GM18511 (cell line): Measurements from ENCODE around the gene GALM.
"Not testable (repeated sequence)": the region's sequence is repeated elsewhere in the genome, so short reads cannot be mapped to it uniquely, and the experiment has no call there.

ENCODE experiments used
- ATAC-seq: cut with Tn5 transposase; IDR thresholded peaks from one replicate; pipeline ENCODE4 v1.9.1; 2021; ENCODE audit warnings: mild to moderate bottlenecking, moderate library complexity; ENCODE audit not compliant: unreplicated experiment

The GALM gene

GRCh38 chr2:38665854-38666555 lies at the start of gene GALM:
TSS of gene GALM (plus strand) at chr2:38666114. CDS start at chr2:38666162, 48 bp downstream.
- ATAC-seq, result peak; percentile 53

DNA sequence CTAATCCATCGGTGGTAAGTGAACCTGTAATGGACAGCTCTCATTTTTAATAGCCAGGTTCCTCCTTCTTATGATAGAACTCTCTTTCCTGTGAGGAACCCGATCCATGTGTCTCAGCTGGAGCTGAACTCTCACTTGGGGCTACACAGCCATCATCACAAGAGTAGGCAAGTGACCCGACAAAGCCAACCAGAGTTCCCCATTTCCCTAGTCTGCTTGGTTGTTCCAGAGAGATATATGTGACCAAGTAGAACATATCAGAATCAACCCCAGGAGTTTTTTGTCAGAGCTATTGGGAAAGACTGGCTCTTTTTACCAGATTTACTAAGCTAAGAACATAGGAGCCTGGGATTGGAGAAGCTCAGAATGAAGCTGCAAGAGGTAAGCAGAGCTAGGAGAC lies 48.6 kb upstream of the GALM start:
- no peak for ATAC-seq

- ATAC-seq, result peak; percentile 69
Observed at GRCh38 chr2:38619458-38620164, 46.3 kb upstream of the GALM start.

DNA sequence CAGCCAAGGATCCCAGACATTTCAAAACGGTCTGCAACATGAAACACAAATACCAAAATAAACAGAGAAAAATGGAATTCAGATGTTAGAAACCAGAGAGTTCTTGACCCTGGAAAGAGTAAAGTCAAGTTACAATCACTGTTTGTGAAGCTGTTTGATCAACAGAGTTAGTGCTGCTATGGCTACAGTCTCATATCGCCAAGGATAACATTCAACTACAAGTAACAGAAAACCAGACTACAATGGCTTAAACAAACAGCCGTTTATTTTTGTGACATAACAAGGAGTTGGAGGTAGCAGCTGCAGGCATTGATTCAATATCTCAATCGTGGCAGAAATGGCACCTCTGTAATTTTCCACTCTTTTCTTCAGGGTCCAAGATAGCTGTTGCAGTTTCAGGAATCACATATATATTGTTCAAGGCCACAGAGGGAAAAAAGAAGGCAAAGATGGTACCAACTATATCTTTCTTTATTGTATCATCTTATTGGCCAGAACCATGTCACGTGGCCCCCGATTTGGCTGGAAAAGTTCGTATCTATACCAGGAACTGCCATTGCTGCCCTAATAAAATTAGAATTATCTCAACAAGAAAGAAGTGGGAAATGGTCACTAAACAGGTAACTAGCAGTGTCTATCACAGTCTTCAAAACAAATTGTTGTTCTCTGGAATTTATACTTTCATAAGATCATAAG lies 45.5 kb upstream of the GALM start:
- ATAC-seq, result no peak

- ATAC-seq, result no peak
Observed at GRCh38 chr2:38621018-38621417, 44.9 kb upstream of the GALM start.

GRCh38 chr2:38622210-38622609 lies 43.7 kb upstream of the GALM start:
- ATAC-seq, result no peak

DNA sequence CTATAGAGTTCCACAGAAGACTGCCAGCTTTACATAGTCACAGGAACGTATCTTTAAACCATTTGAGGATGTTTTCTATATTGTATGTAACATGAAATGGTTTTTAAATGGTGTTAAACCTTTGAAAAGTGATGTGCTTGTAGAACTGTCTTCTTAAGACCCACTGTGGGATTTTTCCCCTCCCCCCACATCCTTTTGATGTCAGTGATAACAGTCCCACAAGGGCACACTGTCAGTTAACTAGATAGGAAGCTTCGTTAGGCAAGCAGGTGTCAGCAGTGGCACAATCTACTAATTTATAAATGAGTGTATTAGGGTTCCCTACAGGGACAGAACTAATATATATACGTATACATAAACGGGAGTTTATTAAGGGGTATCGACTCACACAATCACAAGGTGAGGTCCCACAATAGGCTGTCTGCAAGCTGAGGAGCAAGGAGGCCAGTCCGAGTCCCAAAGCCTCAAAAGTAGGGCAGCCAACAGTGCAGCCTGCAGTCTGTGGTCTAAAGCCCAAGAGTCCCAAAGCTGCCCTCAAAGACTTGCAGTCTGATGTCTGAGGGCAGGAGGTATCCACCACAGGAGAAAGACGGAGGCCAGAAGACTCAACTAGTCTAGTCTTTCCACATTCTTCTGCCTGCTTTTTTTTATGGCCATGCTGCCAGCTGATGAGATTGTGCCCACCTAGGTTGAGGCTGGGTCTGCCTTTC lies 39.4 kb upstream of the GALM start:
- no peak for ATAC-seq

- no peak for ATAC-seq
Observed at GRCh38 chr2:38627391-38627790, 38.5 kb upstream of the GALM start.

DNA sequence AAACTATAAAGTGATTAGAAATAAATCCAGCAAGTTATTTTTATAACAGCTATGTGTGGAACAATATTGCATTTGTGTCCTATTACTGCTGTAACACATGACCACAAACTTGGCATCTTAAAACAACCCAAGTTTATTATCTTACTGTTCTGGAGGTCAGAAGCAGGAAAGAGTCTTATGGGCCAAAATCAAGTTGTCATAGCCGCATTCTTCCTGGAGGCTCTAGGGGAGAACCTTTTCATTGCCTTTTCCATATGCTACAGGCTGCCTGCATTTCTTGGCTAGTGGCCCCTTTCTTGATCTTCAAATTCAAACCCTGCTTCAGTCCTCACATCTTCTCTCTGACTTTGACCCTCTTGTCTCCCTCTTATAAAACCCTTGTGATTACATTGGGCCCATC lies 36.2 kb upstream of the GALM start:
- no peak for ATAC-seq

GRCh38 chr2:38631976-38632375 lies 33.9 kb upstream of the GALM start:
- no peak for ATAC-seq

DNA sequence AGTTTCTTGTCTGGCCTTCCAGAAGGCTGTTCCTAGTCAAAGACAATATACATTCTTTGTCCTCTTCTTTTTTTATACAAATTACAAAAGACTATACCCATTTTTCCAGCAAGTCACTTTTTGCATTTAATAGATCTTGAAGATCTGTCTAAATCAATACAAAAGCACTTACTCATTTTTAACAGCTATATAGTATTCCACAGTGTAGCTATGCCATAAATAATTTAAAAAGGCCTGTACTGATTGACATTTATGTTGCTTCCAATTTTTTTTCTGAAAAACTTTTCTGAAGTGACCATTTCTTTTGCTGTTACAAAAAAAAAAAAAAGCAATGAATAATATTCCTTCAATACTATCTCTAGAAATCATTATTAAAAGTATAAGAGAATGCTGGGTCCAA lies 32.9 kb upstream of the GALM start:
- ATAC-seq, result no peak

DNA sequence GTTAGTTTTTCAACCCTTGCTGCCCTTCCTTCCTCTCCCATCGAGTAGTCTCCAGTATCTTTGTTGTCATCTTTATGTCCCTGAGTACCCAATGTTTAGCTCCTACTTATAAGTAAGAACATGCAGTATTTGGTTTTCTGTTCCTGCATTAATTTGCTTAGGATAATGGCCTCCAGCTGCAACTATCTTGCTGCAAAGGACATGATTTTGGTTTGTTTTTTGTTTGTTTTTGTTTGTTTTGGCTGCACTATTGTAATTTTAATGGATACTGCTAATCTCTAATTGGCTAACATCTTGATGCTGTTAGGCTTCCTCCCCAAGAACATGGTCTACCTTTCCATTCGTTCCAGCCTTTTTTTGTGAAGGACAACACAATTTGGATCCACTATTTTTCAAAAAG lies 32.0 kb upstream of the GALM start:
- ATAC-seq, result no peak

GRCh38 chr2:38634684-38635083 lies 31.2 kb upstream of the GALM start:
- peak; percentile 94 for ATAC-seq

DNA sequence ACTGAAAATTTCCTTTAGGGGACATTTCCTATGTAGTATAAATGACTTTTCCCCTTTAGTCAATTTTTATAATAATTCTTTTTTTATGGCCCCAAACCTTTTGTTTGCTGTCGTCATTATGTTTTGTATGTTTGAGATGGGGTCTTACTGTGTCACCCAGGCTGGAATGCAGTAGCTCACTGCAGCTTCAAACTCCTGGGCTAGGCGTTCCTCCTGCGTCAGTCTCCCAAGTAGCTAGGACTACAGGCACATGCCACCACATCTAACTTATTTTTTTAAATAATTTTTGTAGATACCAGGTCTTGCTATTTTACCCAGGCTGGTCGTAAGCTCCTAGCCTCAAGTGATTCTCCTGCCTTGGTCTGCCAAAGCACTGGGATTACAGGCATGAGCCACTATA lies 30.8 kb upstream of the GALM start:
- no peak for ATAC-seq

- ATAC-seq, result no peak
Observed at GRCh38 chr2:38636069-38636468, 29.8 kb upstream of the GALM start.

GRCh38 chr2:38642373-38643017 lies 23.4 kb upstream of the GALM start:
- ATAC-seq, result not testable (repeated sequence)

- no peak for ATAC-seq
Observed at GRCh38 chr2:38643021-38643671, 22.8 kb upstream of the GALM start.

GRCh38 chr2:38643683-38644511 lies 22.0 kb upstream of the GALM start:
- ATAC-seq, result not testable (repeated sequence)

GRCh38 chr2:38648107-38648761 lies 17.7 kb upstream of the GALM start:
- ATAC-seq, result no peak
